ENCODE measurements around the gene GPX8. TPM values are rescaled to one million over a fixed set of nuclear protein-coding genes. Genes with fewer than 3 reads are reported as not detected.

GPX8 gene
- total RNA-seq, 6 donors from 2014 or later: 2.1 to 15.5 (median 4.3) TPM

- Histone ChIP-seq H3K4me3 (no peak overlapping the region), H3K4me1 (peaks cover 0 to 4% (median 0%) of the 10 kb centered on the region in 4 donors), H3K27me3 (no peaks in the 10 kb centered on the region), H3K9me3 (no peaks in the 10 kb centered on the region), H3K36me3 (no peaks in the 10 kb centered on the region), H3K27ac (no peak overlapping the region)
- ATAC-seq (ENCODE audit: low FRiP score in 2 of 2): no peak
- TF ChIP-seq CTCF (IDR thresholded peaks at IDR 0.05): no peak
- no peak for TF ChIP-seq POLR2AphosphoS5 (IDR thresholded peaks at IDR 0.05)
- no peak for TF ChIP-seq EP300 (IDR thresholded peaks at IDR 0.05)
- TF ChIP-seq POLR2A (IDR thresholded peaks at IDR 0.05): no peak
- DNase-seq: no peak
- 60 to 68% methylated on average over 4 of the region's 4 CpGs for WGBS, 2 donors
Measured at GRCh38 chr5:55143624-55144023, 16.3 kb upstream of the GPX8 start.

GRCh38 chr5:55146080-55146479 lies 13.9 kb upstream of the GPX8 start:
- ATAC-seq (ENCODE audit: low FRiP score in 2 of 2): no peak

GRCh38 chr5:55146543-55147151 lies 13.3 kb upstream of the GPX8 start:
- Histone ChIP-seq H3K27me3 (no peaks in the 10 kb centered on the region), H3K9me3 (no peaks in the 10 kb centered on the region), H3K4me3 (no peak overlapping the region), H3K27ac (no peak overlapping the region), H3K36me3 (no peaks in the 10 kb centered on the region), H3K4me1 (peaks cover 0 to 4% (median 0%) of the 10 kb centered on the region in 4 donors)
- 7 to 9% methylated on average over 11 of the region's 11 CpGs for WGBS, 2 donors
- ATAC-seq (ENCODE audit: low FRiP score in 2 of 2) (peak; percentile 80 to 93), DNase-seq (peak in 1 of 2 donors; percentile 70)
- TF ChIP-seq CTCF (IDR thresholded peaks at IDR 0.05) (peak; percentile 76 to 90 (median 82)), POLR2AphosphoS5 (IDR thresholded peaks at IDR 0.05) (no peak)

More at GRCh38 chr5:55146080-55146479, 13.9 kb upstream of the GPX8 start:
- H3K9me3 ChIP-seq: no peaks in the 10 kb centered on the region
- DNase-seq: no peak
- no peak overlapping the region for H3K27ac ChIP-seq
- H3K27me3 ChIP-seq: no peaks in the 10 kb centered on the region
- H3K36me3 ChIP-seq: no peaks in the 10 kb centered on the region
- H3K4me3 ChIP-seq: no peak overlapping the region
- WGBS, 2 donors: 78 to 80% methylated on average over 8 of the region's 8 CpGs
- peaks cover 0 to 4% (median 0%) of the 10 kb centered on the region in 4 donors for H3K4me1 ChIP-seq
- TF ChIP-seq POLR2A (IDR thresholded peaks at IDR 0.05): no peak
- no peak for TF ChIP-seq EP300 (IDR thresholded peaks at IDR 0.05)
- TF ChIP-seq POLR2AphosphoS5 (IDR thresholded peaks at IDR 0.05): no peak
- TF ChIP-seq CTCF (IDR thresholded peaks at IDR 0.05): no peak

GRCh38 chr5:55149308-55149795 lies 10.6 kb upstream of the GPX8 start:
- Histone ChIP-seq H3K27ac (no peak overlapping the region), H3K36me3 (no peaks in the 10 kb centered on the region), H3K9me3 (no peaks in the 10 kb centered on the region), H3K27me3 (no peaks in the 10 kb centered on the region), H3K4me3 (no peak overlapping the region), H3K4me1 (peaks cover 0 to 7% (median 0%) of the 10 kb centered on the region in 4 donors)
- 59 to 77% methylated on average over 2 of the region's 2 CpGs for WGBS, 2 donors
- ATAC-seq (ENCODE audit: low FRiP score in 2 of 2) (no peak), DNase-seq (no peak)
- TF ChIP-seq CTCF (IDR thresholded peaks at IDR 0.05) (no peak), POLR2AphosphoS5 (IDR thresholded peaks at IDR 0.05) (no peak)
